ENCODE measurements around the gene RASGRF2. TPM values are rescaled to one million over a fixed set of nuclear protein-coding genes. Genes with fewer than 3 reads are reported as not detected.

The RASGRF2 gene
- total RNA-seq, 2 donors from 2014 or later, result 6.9 to 13.9 TPM

- H3K4me1 ChIP-seq (ENCODE audit: control insufficient read depth in 1 of 2, low read depth in 2 of 2), result no peaks in the 10 kb centered on the region
Measured at GRCh38 chr5:80941496-80941895, 18.7 kb upstream of the RASGRF2 start.

GRCh38 chr5:80951366-80951765 is 8.8 kb upstream of the RASGRF2 start:
- Histone ChIP-seq H3K4me3 (no peak overlapping the region), H3K27me3 (replicated peaks; ENCODE audit: insufficient read depth) (no peaks in the 10 kb centered on the region)

More at GRCh38 chr5:80941496-80941895, 18.7 kb upstream of the RASGRF2 start:
- no peak for DNase-seq (ENCODE audit: low spot score)
- no peak for ATAC-seq (ENCODE audit: insufficient number of reproducible peaks, low FRiP score, low read depth)
- Histone ChIP-seq H3K9me3 (no peaks in the 10 kb centered on the region), H3K27ac (no peak overlapping the region), H3K4me3 (no peak overlapping the region), H3K36me3 (no peaks in the 10 kb centered on the region), H3K27me3 (replicated peaks; ENCODE audit: insufficient read depth) (no peaks in the 10 kb centered on the region)
- TF ChIP-seq CTCF (IDR thresholded peaks at IDR 0.05), result no peak

GRCh38 chr5:80953587-80953986 is 6.6 kb upstream of the RASGRF2 start:
- no peak for ATAC-seq (ENCODE audit: insufficient number of reproducible peaks, low FRiP score, low read depth)
- no peak for DNase-seq (ENCODE audit: low spot score)
- no peak for TF ChIP-seq CTCF (IDR thresholded peaks at IDR 0.05)
- no peaks in the 10 kb centered on the region for H3K27me3 ChIP-seq (replicated peaks; ENCODE audit: insufficient read depth)
- no peaks in the 10 kb centered on the region for H3K9me3 ChIP-seq
- no peaks in the 10 kb centered on the region for H3K4me1 ChIP-seq (ENCODE audit: control insufficient read depth in 1 of 2, low read depth in 2 of 2)
- no peak overlapping the region for H3K4me3 ChIP-seq
- H3K27ac ChIP-seq, result no peak overlapping the region
- H3K36me3 ChIP-seq, result no peaks in the 10 kb centered on the region

More at GRCh38 chr5:80951366-80951765, 8.8 kb upstream of the RASGRF2 start:
- ATAC-seq (ENCODE audit: insufficient number of reproducible peaks, low FRiP score, low read depth), result no peak
- H3K9me3 ChIP-seq, result no peaks in the 10 kb centered on the region
- TF ChIP-seq CTCF (IDR thresholded peaks at IDR 0.05), result no peak
- H3K36me3 ChIP-seq, result no peaks in the 10 kb centered on the region
- H3K27ac ChIP-seq, result no peak overlapping the region
- no peak for DNase-seq (ENCODE audit: low spot score)
- H3K4me1 ChIP-seq (ENCODE audit: control insufficient read depth in 1 of 2, low read depth in 2 of 2), result no peaks in the 10 kb centered on the region

GRCh38 chr5:80955082-80955590 is 5.0 kb upstream of the RASGRF2 start:
- Histone ChIP-seq H3K4me1 (ENCODE audit: control insufficient read depth in 1 of 2, low read depth in 2 of 2) (peaks cover 0 to 6% of the 10 kb centered on the region in 2 donors), H3K9me3 (no peaks in the 10 kb centered on the region), H3K27me3 (replicated peaks; ENCODE audit: insufficient read depth) (no peaks in the 10 kb centered on the region), H3K36me3 (no peaks in the 10 kb centered on the region), H3K4me3 (no peak overlapping the region), H3K27ac (no peak overlapping the region)
- DNase-seq (ENCODE audit: low spot score) (no peak), ATAC-seq (ENCODE audit: insufficient number of reproducible peaks, low FRiP score, low read depth) (no peak)
- TF ChIP-seq CTCF (IDR thresholded peaks at IDR 0.05), result no peak

GRCh38 chr5:80956272-80956671 is 3.9 kb upstream of the RASGRF2 start:
- H3K4me3 ChIP-seq, result peak overlapping the region; percentile 57
- no peaks in the 10 kb centered on the region for H3K9me3 ChIP-seq
- H3K27me3 ChIP-seq (replicated peaks; ENCODE audit: insufficient read depth), result no peaks in the 10 kb centered on the region
- TF ChIP-seq CTCF (IDR thresholded peaks at IDR 0.05), result no peak
- H3K27ac ChIP-seq, result no peak overlapping the region
- no peak for DNase-seq (ENCODE audit: low spot score)
- H3K36me3 ChIP-seq, result no peaks in the 10 kb centered on the region
- H3K4me1 ChIP-seq (ENCODE audit: control insufficient read depth in 1 of 2, low read depth in 2 of 2), result peaks cover 0 to 6% of the 10 kb centered on the region in 2 donors
- ATAC-seq (ENCODE audit: insufficient number of reproducible peaks, low FRiP score, low read depth), result no peak
